Occipital lobe (tissue), 2 donors: ENCODE results near the gene MPC1. TPM values are rescaled to one million over a fixed set of nuclear protein-coding genes. Genes with fewer than 3 reads are reported as not detected.

Experiments
- DNase-seq: peaks from one replicate; lab custom pipeline; 2025; lab: John Stamatoyannopoulos, UW
- total RNA-seq: library from RNA; depleted of rRNA; stranded (reverse); fragments of >200 nt; gene quantifications from one replicate; pipeline ENCODE4 v1.2.3, GENCODE V29; 2014

Gene MPC1
- total RNA-seq, 1 donor from 2014 or later = 57.7 TPM

- DNase-seq = no peak
Measured at GRCh38 chr6:166317261-166318212, 65.2 kb downstream of the MPC1 start.

GRCh38 chr6:166315436-166315835 is 67.3 kb downstream of the MPC1 start:
- no peak for DNase-seq

Other genes starting within 250 kb of the MPC1 start
- not detected for gene TBXT, start 215.1 kb downstream of the MPC1 start, total RNA-seq
- gene PRR18, start 74.5 kb downstream of the MPC1 start, total RNA-seq = 0.47 TPM
- 24.2 TPM for gene SFT2D1, start 40.4 kb downstream of the MPC1 start, total RNA-seq
- 1.2 TPM for gene RAMACL, start 203.7 kb upstream of the MPC1 start, total RNA-seq
- 18.4 TPM for gene RPS6KA2, start 244.3 kb upstream of the MPC1 start, total RNA-seq